OCI-LY1 (cell line): ENCODE data around the gene PTPRS.

ENCODE experiments used
- CTCF ChIP-seq: fragments of 200-600 bp; sonication (generic), shearing (Covaris generic); IDR thresholded peaks from 2 replicates; pipeline ENCODE4 v1.5.1; 2017; ENCODE audit warnings: mild to moderate bottlenecking, antibody characterized with exemption, low read length, moderate library complexity, mixed read lengths
- EZH2 ChIP-seq: fragments of 200-600 bp; sonication (generic), shearing (Covaris generic); IDR thresholded peaks from 2 replicates; pipeline ENCODE4 v1.8.0; 2017; ENCODE audit warnings: borderline replicate concordance, mixed run types, mild to moderate bottlenecking, antibody characterized with exemption, low read length, moderate library complexity, mixed read lengths

- TF ChIP-seq EZH2 (no peak), CTCF (no peak)
Measured at GRCh38 chr19:5313307-5313706, 27.3 kb downstream of the PTPRS start.
